ENCODE measurements around the gene ERICH4. TPM values are rescaled to one million over a fixed set of nuclear protein-coding genes. Genes with fewer than 3 reads are reported as not detected.
A peak's percentile ranks its signal among the peaks of the same experiment; 100 is the strongest.
"Not testable (repeated sequence)": the region's sequence is repeated elsewhere in the genome, so short reads cannot be mapped to it uniquely, and the experiment has no call there.

Gene ERICH4, protein sequence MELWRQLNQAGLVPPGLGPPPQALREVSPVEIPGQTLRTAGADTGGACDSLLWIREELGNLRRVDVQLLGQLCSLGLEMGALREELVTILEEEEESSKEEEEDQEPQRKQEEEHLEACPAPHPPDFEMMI
- not detected in 2 replicates for total RNA-seq

DNA sequence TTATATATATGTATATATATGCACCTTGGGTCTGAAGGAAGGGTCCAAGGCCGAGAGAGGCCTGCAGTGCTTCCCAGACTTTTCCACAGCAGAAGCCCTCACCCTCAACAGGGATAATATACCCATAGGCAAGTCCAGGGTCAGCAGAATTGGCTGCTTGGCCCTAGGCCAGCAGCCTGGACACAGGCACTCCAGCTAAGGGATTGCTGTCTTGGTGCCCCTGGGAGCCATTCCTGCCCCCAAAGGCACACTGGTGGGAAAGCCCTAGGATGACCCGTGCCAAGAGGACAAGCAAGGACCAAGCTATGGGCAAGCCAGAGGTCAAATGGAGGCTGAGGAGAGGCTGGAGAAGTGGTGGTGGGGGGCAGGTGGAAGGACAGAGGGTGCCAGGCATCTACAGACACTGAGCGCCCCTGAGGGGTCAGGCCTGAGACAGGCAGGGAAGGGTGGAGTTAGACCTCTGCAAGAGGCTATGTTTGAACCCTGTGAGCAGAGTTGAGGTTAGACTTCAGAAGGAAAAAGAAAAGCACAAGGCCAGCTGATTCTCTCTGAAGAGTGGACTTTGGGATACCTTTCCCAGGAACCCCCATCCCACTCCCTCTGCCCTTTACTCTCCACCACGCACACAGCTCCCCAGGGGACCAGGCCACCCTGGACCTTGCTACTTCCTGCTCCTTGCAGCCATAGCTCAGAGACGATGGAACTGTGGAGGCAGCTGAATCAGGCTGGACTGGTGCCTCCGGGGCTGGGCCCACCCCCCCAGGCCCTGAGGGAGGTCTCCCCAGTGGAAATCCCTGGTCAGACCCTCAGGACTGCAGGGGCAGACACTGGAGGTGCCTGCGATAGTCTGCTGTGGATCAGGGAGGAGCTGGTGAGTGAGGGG, at the start of gene ERICH4:
TSS of gene ERICH4 (plus strand) at position 684 of the 883 bp plus-strand sequence. CDS start at position 698, 14 bp downstream.
- no peak for DNase-seq (ENCODE audit: low read depth in 2 of 2)

DNA sequence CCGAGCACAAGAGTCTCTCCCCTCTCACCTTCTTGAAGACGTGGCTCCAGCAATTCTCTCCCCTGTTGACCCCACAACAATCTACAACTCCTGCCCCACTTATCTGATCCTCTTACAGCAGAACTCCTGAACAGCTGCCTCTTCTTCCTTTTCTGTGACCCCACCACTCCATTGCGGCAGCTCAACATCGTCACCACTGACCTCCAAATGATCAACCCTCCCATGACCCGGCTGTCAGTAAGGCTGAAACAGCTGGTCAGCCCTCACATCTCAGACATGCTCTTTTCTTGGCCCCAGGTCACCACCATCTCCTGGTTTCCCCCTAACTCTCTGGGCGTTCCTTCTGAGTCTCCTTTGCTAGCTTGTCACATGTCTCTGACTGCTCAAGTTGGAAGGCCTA, 47.6 kb upstream of the ERICH4 start:
- DNase-seq (ENCODE audit: low read depth in 2 of 2) = no peak

DNA sequence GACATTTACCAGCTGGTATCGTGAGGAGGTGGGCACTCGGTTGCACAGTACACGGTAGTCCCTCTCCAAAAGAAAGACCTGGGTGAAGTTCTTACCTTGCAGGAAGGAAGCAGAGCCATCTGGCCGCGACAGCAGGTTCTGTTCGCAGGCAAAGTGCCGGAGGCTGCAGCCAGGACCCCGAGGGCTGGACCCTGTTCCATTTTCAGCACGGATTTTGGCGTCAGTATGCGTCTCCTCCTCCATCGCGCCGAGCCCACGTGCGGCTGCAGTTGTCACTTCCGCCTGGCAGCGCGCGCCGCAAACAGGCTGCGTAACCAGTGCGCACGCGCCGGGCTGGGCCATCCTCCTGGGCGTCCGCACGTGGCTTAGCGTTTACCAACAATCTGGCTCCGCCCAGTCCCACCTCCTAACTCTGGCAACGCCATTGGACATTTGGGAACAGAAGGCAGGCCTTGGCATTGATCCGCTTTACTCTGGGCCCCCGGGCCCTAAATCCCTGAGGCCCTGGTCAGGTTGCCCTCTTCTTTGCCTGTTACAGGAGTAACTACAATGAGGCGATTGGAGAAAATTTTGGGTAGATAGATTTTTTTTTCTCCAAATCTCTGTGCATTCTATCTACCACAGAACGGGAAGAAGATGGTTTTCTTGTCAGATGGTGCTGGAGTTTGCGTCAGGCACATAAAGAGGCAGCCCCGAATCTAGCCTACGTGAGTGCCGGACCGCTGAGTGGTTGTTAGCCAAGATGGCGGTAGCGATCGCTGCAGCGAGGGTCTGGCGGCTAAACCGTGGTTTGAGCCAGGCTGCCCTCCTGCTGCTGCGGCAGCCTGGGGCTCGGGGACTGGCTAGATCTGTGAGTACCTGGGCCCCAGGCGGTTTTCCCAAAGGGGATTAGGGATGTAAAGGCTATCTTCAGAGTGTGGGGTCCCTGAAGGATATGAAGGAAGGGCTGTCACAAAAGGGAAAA, 45.6 kb upstream of the ERICH4 start, which contains the start of the genes BCKDHA and EXOSC5:
TSS of gene BCKDHA (plus strand) at position 733 of the 964 bp plus-strand sequence. CDS start at position 743, 10 bp downstream.
TSS of gene EXOSC5 (minus strand) at position 274 of the 964 bp plus-strand sequence. CDS start at position 243, 31 bp downstream.
- DNase-seq (ENCODE audit: low read depth in 2 of 2) = peak; percentile 100

DNA sequence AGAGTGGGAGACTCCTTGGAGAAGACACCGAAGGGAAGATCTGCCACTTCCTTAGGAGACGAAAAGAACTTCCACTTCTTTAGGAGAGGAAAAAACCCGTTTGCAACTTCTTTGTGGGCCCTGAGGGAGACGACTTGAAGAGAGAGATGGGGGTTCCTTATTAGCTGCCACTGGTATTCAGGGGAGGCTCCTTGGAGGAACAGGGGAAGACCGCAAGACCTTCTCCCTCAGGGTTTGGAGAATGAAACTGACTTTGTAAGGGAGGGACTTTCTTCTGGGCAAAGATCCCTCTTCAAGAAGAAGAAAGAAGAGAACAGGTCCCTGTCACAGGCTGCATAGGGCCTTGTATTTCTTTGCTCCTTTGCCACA, 44.9 kb upstream of the ERICH4 start:
- DNase-seq (ENCODE audit: low read depth in 2 of 2) = no peak

DNA sequence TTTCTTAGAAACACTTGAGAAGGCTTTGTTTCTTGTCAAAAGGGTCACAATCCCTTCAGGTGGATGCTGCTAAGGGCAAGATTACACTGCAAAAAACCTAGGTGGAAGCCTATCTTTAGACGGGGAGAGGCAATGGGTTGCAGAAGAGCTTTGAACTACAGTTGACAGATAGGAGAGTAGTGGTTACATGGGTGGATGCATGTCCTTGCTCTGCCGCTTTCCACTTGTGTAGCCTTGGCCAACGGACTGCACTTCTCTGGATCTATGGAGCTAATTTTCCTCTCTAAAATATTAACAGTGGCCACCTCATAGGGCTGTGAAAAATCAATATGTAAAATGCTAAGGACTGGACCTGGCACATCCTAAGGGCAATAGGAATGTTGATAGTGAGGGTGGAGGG, 44.4 kb upstream of the ERICH4 start:
- DNase-seq (ENCODE audit: low read depth in 2 of 2) = no peak

DNA sequence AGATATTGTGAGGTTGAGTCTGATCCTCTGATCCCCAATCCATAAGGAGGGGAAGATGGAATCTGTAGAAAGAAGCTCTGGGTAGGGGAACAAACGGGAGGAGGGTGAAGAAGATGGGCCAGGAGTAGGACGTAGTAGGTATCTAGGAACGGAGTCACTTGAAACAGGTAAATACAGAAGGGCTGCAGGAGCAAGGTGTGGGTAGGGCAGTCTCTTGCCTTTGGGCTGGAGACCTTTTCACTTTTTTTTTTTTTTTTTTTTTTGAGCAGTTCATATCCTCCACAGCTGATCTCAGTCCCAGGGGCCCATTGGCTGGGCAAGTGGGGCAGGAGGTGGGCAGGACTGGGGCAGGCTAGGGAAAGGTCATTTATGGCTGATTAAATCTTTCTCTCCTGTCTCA, 43.9 kb upstream of the ERICH4 start:
- no peak for DNase-seq (ENCODE audit: low read depth in 2 of 2)

DNA sequence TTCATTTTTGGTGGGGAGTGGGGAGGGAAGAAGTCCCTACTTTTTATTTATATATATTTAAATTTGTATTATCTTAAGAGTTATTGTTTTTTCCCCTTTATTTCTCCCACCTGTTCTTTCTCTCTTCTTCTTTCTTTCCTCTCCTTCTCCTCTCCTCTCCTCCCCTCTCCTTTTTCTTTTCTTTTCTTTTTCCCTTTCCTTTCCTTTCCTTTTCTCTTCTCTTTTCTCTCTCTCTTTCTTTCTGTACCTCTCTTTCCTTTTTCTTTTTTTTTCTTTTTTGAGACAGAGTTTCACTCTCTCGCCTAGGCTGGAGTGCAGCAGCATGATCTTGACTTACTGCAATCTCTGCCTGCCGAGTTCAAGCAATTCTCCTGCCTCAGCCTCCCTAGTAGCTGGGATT, 43.4 kb upstream of the ERICH4 start:
- no peak for DNase-seq (ENCODE audit: low read depth in 2 of 2)

DNA sequence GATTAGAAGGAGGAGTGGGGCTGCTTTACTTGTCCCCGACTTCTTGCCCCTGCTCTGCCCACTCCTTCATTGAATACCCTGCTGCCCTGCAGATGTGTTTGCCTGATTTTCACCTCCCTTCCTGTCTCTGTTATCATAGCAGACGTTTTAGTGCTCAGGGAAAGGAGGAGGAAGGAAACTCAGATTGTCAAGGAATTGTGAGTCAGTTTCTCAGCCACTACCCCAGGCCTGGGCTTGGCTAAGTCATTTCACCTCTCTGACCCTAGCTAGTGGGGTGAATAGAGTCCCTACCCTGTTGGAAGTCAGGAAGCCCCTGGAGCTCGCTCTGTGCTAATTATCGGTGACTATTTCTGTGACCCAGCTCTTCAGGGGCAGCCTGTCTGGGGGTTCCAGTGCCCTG, 41.5 kb upstream of the ERICH4 start:
- peak in 1 of 2 donors; percentile 87 for DNase-seq (ENCODE audit: low read depth in 2 of 2)

DNA sequence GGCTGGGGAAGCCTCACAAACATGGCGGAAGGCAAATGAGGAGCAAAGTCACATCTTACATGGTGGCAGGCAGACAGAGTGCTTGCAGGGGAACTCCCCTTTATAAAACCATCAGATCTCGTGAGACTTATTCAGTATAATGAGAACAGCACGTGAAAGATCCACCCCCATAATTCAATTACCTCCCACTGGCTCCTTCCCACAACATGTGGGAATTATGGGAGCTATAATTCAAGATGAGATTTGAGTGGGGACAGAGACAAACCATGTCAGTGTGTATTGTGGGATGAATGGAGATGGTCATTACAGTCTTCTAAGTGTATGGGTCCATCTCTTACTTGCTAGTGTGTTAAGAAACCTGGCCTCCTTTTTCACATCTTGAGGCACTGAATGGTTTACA, 40.9 kb upstream of the ERICH4 start:
- DNase-seq (ENCODE audit: low read depth in 2 of 2) = peak in 1 of 2 donors; percentile 11

DNA sequence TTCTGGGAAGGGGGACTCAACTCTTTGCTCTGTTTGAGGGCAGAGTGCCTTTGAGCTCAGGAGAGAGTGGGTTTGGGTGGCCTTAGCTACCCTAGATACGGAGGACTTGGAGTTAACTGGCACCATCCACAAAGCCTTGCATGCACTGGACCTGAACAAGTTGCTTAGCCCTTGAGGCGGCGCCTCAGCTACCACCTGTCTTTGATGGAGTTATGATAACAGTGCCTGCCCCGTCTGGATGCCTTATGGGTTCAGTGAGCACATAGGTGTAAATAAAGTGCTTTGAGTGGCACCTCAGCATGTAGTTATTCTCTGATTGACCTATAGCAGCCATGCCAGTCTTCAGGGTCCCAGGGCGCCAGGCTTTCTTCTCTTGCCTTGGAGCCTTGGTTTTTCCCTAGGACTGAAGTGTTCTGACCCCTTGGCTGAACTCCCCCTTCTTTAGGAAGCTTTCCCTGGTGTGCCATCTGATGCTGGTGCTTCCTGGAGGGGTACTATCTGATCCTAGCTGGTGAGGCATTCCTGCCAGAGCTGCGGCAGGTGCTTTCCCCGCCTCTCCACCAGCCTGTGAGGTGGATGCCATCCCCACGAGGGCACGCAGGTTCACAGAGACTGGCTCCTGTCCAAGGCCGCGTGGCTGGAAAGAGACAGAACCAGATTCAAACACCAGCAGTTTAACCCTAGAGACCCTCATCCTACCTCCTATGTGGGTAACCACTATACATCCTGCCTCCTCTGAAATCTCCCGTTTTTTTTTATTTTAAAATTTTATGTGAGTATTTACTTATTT, 39.6 kb upstream of the ERICH4 start:
- DNase-seq (ENCODE audit: low read depth in 2 of 2) = no peak

DNA sequence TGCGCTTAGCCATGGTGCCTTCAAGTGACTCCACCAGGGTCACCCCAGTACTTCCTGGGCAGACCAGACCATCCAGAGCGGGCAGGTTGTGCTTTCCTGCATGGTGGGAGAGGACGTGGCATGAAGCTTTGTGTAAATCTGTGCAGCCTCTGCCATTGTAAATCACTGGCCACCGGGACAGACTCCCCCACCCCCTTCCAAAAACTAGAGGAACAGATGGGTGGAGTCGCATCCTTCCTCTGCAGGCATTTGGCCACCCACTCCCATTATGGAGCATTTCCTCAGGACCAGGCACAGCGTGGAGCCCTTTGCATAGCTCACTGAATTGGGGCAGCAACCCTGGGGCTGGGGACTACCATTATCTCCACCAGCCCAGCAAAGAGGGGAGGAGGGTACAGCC, 37.2 kb upstream of the ERICH4 start:
- DNase-seq (ENCODE audit: low read depth in 2 of 2) = peak in 1 of 2 donors; percentile 6

DNA sequence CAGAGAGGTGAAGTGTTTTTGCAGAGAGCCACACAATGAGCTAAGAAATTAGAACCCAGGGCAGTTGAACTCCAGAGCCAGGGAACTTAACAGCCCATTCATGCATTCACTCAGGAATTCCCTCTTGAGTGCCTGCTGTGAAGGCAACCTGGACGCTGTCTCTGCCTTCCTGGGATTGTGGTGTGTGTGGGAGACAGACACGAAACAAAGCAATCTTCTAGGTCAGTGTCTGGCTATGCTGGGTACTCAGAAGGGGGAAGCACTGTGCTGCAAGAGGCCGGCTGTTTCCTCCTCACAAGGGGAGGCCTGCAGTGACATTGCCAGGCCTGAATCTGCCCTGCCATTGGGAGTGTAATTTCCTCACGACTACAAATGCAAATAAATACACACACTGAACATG, 35.7 kb upstream of the ERICH4 start:
- DNase-seq (ENCODE audit: low read depth in 2 of 2) = peak in 1 of 2 donors; percentile 76

DNA sequence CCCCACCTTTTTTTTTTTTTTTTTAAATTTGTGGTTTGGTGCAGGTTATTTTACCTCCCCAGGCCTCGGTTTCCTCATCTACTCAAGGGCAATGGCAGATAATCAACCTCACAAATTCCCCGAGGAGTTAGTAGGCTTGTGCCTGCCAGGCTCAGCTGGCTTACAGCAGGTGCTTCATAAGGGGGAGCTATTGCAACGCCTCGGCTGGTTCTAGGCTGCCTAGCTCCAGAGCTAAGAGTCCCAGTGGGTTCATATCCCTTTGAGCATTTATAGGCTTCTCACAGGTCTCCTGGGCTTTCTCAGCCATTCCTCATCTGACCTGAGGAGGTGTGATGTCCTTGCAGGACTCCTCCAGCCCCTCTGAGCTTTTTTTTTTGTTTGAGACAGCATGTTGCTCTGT, 34.7 kb upstream of the ERICH4 start:
- DNase-seq (ENCODE audit: low read depth in 2 of 2) = no peak

DNA sequence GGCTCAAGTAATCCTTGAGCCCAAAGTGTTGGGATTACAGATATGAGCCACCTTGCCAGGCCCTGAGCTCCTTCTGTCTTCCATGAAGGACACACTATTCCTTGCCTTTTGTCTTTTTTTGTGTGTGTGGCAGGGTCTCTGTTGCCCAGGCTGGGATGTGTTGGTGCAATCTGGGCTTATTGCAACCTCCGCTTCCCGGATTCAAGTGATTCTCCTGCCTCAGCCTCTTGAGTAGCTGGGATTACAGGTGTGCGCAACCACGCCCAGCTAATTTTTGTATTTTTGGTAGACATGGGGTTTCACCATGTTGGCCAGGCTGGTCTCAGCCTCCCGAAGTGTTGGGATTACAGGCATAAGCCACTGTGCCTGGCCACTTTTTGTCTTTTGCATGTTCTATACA, 34.1 kb upstream of the ERICH4 start:
- DNase-seq (ENCODE audit: low read depth in 2 of 2) = not testable (repeated sequence)

DNA sequence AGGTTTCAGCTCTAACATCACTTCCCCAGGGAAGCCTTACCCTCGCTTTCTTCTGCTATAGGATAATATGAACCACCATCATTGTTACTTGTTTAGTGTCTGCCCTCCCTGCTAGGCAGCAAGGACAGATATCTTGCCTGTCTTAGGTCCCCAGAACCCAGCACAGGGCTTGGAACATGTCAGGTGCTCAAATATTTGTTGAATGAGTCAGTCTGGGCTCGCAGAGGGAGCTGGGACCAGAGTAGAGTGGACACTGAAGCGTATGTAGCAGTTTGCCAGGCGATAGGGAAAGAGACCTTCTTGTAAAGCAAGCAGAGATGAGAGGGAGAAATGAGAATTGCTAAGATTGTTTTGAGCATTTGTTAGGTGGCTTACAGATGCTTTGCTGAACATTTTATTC, 33.7 kb upstream of the ERICH4 start:
- peak; percentile 37 to 52 for DNase-seq (ENCODE audit: low read depth in 2 of 2)

DNA sequence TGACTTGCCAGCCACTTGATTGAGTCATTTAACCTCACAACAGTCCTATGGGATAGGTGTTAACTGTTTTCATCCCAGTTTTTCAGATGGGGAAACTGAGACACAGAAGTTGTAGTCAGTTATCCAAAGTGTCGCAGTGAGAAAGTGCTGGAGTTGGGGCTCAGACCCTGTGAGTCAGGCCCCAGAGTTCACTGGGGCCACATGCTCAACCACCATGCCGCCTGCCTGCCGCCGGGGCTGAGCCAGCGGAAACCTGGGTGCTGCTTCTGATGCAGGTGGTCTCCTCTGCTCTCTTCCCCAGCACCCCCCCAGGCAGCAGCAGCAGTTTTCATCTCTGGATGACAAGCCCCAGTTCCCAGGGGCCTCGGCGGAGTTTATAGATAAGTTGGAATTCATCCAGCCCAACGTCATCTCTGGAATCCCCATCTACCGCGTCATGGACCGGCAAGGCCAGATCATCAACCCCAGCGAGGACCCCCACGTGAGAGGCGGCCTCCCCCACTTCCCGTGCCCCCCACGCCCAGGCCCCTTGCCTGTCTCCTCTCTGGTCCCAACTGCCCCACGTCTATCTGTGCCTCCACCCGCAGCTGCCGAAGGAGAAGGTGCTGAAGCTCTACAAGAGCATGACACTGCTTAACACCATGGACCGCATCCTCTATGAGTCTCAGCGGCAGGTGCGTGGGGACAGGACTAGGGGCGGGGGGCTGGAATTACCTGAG, 32.5 kb upstream of the ERICH4 start:
- no peak for DNase-seq (ENCODE audit: low read depth in 2 of 2)

DNA sequence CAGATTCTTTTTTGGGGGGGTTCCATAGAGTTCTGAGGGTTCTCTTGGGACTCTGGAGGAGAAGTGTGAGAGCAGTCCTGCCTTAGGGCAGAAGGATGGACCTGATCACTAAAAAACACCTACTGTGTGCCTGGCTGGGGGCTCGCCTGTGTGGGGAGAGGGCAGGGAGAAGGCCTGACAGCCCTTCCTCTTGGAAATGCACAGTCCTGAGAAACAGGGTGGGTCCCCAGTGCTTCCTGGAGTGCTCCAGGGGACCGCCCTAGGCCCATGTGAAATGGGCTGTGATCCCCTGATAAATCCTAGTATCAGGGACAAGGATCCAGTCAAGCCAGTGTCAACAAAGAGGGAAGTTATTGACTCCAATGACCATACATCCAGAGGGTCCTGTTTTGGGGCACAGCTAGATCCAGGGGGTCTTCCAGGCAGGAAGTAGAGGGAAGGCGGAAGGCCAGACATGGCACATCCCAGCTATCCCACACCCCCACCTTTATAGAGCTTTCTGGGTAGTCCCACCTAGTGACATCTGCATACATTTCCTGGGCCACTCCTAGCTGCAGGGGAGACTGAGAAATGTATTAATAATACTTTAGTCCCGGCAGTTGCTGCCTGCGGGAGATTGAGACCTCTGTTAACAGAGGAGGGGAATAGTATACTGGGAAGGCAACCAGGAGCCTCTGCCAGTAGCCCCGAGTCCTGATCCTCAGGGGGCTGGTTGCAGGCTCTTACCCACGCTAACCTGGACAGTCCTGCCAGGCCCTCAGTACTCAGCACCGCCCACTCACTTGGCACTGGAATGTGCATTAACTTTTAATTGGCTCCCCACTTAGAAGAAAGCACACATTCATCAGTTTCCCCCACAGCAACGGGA, 31.6 kb upstream of the ERICH4 start:
- DNase-seq (ENCODE audit: low read depth in 2 of 2) = no peak

DNA sequence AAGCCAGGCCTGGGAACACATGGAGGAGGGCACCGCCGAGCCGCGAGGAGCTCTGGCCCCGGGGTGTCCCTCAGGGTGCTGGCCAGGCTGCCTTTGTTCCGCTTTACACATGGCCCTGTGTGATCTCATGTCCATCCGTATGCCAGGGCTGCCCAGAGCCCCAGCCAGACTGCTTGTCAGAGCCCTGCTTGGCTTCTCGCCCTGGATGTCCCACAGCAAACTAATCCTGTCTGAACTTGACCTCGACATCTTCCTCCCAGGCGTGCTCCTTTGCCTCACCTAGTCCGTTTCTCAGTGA, 31.0 kb upstream of the ERICH4 start:
- DNase-seq (ENCODE audit: low read depth in 2 of 2) = no peak

DNA sequence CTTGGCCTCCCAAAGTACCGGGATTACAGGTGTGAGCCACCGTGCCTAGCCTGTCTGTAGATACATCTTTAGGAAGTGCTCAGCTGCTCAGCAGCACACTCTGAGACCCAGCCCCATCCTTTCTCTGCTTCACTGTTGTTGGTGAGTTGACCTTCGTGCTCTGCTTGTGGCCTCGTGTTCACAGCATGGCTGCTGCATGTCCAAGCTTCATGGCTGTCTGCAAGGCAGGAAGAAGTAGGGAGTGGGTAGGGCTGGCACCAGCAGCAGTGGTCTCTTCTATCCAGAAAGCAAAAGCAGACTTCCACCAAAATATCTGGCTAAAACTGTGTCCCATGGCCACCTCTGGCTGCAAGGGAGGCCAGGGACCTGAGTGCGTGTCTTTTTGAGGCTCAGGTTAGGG, 30.0 kb upstream of the ERICH4 start:
- no peak for DNase-seq (ENCODE audit: low read depth in 2 of 2)

DNA sequence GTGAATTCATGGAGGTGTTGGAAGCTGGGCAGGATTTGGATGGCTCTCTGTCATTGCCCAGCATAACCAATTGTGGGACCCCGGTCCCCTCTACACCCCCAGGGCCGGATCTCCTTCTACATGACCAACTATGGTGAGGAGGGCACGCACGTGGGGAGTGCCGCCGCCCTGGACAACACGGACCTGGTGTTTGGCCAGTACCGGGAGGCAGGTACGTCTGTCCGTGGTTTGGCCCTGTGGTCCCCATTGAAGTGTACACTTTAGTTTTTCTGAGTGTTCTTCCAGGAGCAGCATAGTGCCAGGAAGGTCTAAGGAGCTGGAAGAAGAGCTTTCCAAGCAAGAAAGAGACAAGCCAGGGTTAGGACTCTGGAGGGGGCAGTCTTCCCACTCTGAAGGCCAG, 29.0 kb upstream of the ERICH4 start:
- no peak for DNase-seq (ENCODE audit: low read depth in 2 of 2)
